HEK293 (cell line): ENCODE results near the gene SAE1.
A peak's percentile ranks its signal among the peaks of the same experiment; 100 is the strongest.

Source experiments
- BCL11A ChIP-seq: fragments of 450-650 bp; formaldehyde crosslinking; IDR thresholded peaks from 2 replicates; pipeline ENCODE4 v1.5.1; 2016; ENCODE audit warnings: low read depth, missing biosample characterization, missing genetic modification characterization
- BCL11B ChIP-seq: fragments of 450-650 bp; formaldehyde crosslinking; IDR thresholded peaks from 2 replicates; pipeline ENCODE4 v1.5.1; 2016; ENCODE audit warnings: low read depth, missing biosample characterization, missing genetic modification characterization
- GLIS2 ChIP-seq: fragments of 450-650 bp; formaldehyde crosslinking; IDR thresholded peaks from 2 replicates; pipeline ENCODE4 v1.5.1; 2016; ENCODE audit warnings: missing biosample characterization, missing genetic modification characterization
- IKZF3 ChIP-seq: fragments of 450-650 bp; IDR thresholded peaks from 2 replicates; pipeline ENCODE4 v1.5.0; 2018; ENCODE audit warnings: missing biosample characterization, mild to moderate bottlenecking, missing genetic modification characterization, moderate library complexity
- INSM2 ChIP-seq: fragments of 450-650 bp; formaldehyde crosslinking; IDR thresholded peaks from 2 replicates; pipeline ENCODE4 v1.5.1; 2016; ENCODE audit warnings: missing biosample characterization, missing genetic modification characterization
- KLF17 ChIP-seq: fragments of 450-650 bp; formaldehyde crosslinking; IDR thresholded peaks from 2 replicates; pipeline ENCODE4 v1.5.1; 2016; ENCODE audit warnings: missing biosample characterization, missing genetic modification characterization
- KLF7 ChIP-seq: fragments of 450-650 bp; formaldehyde crosslinking; IDR thresholded peaks from 2 replicates; pipeline ENCODE4 v1.5.1; 2016; ENCODE audit warnings: missing biosample characterization, missing genetic modification characterization, borderline replicate concordance
- KLF9 ChIP-seq: fragments of 450-650 bp; formaldehyde crosslinking; IDR thresholded peaks from 2 replicates; pipeline ENCODE4 v1.5.1; 2016; ENCODE audit warnings: missing biosample characterization, missing genetic modification characterization, low read depth
- MEIS1 ChIP-seq: sonication (generic); formaldehyde crosslinking; IDR thresholded peaks from 2 replicates; pipeline ENCODE4 v1.8.1; 2022; ENCODE audit warnings: missing genetic modification reagents, mild to moderate bottlenecking, borderline replicate concordance
- PRDM1 ChIP-seq: fragments of 450-650 bp; formaldehyde crosslinking; IDR thresholded peaks from 2 replicates; pipeline ENCODE4; 2016; ENCODE audit warnings: missing biosample characterization, missing genetic modification characterization
- PRDM4 ChIP-seq: fragments of 450-650 bp; formaldehyde crosslinking; IDR thresholded peaks from 2 replicates; pipeline ENCODE4 v1.5.1; 2017; ENCODE audit warnings: missing biosample characterization, missing genetic modification characterization
- SCRT1 ChIP-seq: fragments of 450-650 bp; formaldehyde crosslinking; IDR thresholded peaks from 2 replicates; pipeline ENCODE4 v1.5.1; 2016; ENCODE audit warnings: missing biosample characterization, missing genetic modification characterization, borderline replicate concordance
- SP7 ChIP-seq: fragments of 450-650 bp; formaldehyde crosslinking; IDR thresholded peaks from 2 replicates; pipeline ENCODE4 v1.5.1; 2016; ENCODE audit warnings: missing biosample characterization, missing genetic modification characterization
- ZBTB10 ChIP-seq: fragments of 450-650 bp; formaldehyde crosslinking; IDR thresholded peaks from 2 replicates; pipeline ENCODE4 v1.5.1; 2016; ENCODE audit warnings: missing biosample characterization, missing genetic modification characterization
- ZBTB26 ChIP-seq: fragments of 450-650 bp; formaldehyde crosslinking; optimal IDR thresholded peaks from 2 replicates; pipeline ENCODE3; 2016; ENCODE audit warnings: missing biosample characterization, mild to moderate bottlenecking, missing genetic modification characterization
- ZFP69B ChIP-seq: fragments of 450-650 bp; formaldehyde crosslinking; IDR thresholded peaks from 2 replicates; pipeline ENCODE4 v1.5.1; 2016; ENCODE audit warnings: missing biosample characterization, missing genetic modification characterization
- ZNF10 ChIP-seq: fragments of 450-650 bp; formaldehyde crosslinking; IDR thresholded peaks from 2 replicates; pipeline ENCODE4 v1.5.1; 2017; ENCODE audit warnings: missing biosample characterization, missing genetic modification characterization
- ZNF121 ChIP-seq: fragments of 450-650 bp; formaldehyde crosslinking; IDR thresholded peaks from 2 replicates; pipeline ENCODE4 v1.5.1; 2016; ENCODE audit warnings: missing biosample characterization, missing genetic modification characterization
- ZNF23 ChIP-seq: fragments of 450-650 bp; formaldehyde crosslinking; IDR thresholded peaks from 2 replicates; pipeline ENCODE4 v1.5.1; 2016; ENCODE audit warnings: missing biosample characterization, missing genetic modification characterization, borderline replicate concordance
- ZNF24 ChIP-seq: fragments of 450-650 bp; formaldehyde crosslinking; IDR thresholded peaks from 2 replicates; pipeline ENCODE4 v1.5.1; 2016; ENCODE audit warnings: missing biosample characterization, missing genetic modification characterization
- ZNF366 ChIP-seq: fragments of 450-650 bp; formaldehyde crosslinking; conservative IDR thresholded peaks from 2 replicates; pipeline ENCODE4 v1.5.1; 2016; ENCODE audit warnings: missing biosample characterization, missing genetic modification characterization
- ZNF394 ChIP-seq: fragments of 450-650 bp; formaldehyde crosslinking; IDR thresholded peaks from 2 replicates; pipeline ENCODE4 v1.5.1; 2016; ENCODE audit warnings: missing biosample characterization, missing genetic modification characterization, mild to moderate bottlenecking, moderate library complexity, borderline replicate concordance
- ZNF398 ChIP-seq: fragments of 450-650 bp; formaldehyde crosslinking; IDR thresholded peaks from 2 replicates; pipeline ENCODE4 v1.5.1; 2017; ENCODE audit warnings: missing biosample characterization, missing genetic modification characterization
- ZNF426 ChIP-seq: fragments of 450-650 bp; formaldehyde crosslinking; IDR thresholded peaks from 2 replicates; pipeline ENCODE4 v1.5.1; 2017; ENCODE audit warnings: missing biosample characterization, missing genetic modification characterization, mild to moderate bottlenecking, inconsistent platforms, moderate library complexity
- ZNF529 ChIP-seq: fragments of 450-650 bp; formaldehyde crosslinking; IDR thresholded peaks from 2 replicates; pipeline ENCODE4 v1.5.1; 2017; ENCODE audit warnings: missing genetic modification characterization, missing biosample characterization; ENCODE audit not compliant: insufficient replicate concordance
- ZNF677 ChIP-seq: fragments of 450-650 bp; IDR thresholded peaks from 2 replicates; pipeline ENCODE4 v1.5.0; 2018; ENCODE audit warnings: missing biosample characterization, mild to moderate bottlenecking, missing genetic modification characterization, moderate library complexity
- ZSCAN23 ChIP-seq: fragments of 450-650 bp; formaldehyde crosslinking; IDR thresholded peaks from 2 replicates; pipeline ENCODE4 v1.5.1; 2016; ENCODE audit warnings: missing biosample characterization, missing genetic modification characterization
- ZXDB ChIP-seq: fragments of 450-650 bp; formaldehyde crosslinking; IDR thresholded peaks from 2 replicates; pipeline ENCODE4 v1.5.1; 2016; ENCODE audit warnings: missing biosample characterization, missing genetic modification characterization

SAE1 gene

GRCh38 chr19:47227352-47228167 lies 96.9 kb downstream of the SAE1 start (continued):
- peak; percentile 96 for TF ChIP-seq ZBTB10 (tag by site-specific recombination)
- peak; percentile 88 for TF ChIP-seq KLF9 (tag by site-specific recombination)
- TF ChIP-seq ZNF394 (tag by site-specific recombination): peak; percentile 54; the same call in 1 of the 2 replicates
- peak; percentile 40; the same call in 1 of the 2 replicates for TF ChIP-seq ZNF10 (tag by site-specific recombination)
- peak; percentile 74 for TF ChIP-seq SP7 (tag by site-specific recombination)
- TF ChIP-seq ZSCAN23 (tag by site-specific recombination): no peak
- TF ChIP-seq ZBTB26 (tag by site-specific recombination): peak; percentile 54
- TF ChIP-seq ZNF23: no peak
- TF ChIP-seq BCL11B (tag by site-specific recombination): peak; percentile 80
- TF ChIP-seq ZFP69B (tag by site-specific recombination): peak; percentile 83
- TF ChIP-seq MEIS1 (CRISPR knock-in tag): no peak
- TF ChIP-seq GLIS2: peak; percentile 64
- peak; percentile 21; the same call in 1 of the 2 replicates for TF ChIP-seq ZNF366 (tag by site-specific recombination)
- TF ChIP-seq IKZF3: peak; percentile 85
- TF ChIP-seq ZNF24: peak; percentile 76; the same call in 1 of the 2 replicates
- TF ChIP-seq INSM2: 0 out of 2 replicates have a peak, but pooled peaks have one; percentile 32
- TF ChIP-seq KLF17 (tag by site-specific recombination): peak; percentile 63; the same call in 1 of the 2 replicates
- no peak for TF ChIP-seq ZNF426 (tag by site-specific recombination)
- peak; percentile 87 for TF ChIP-seq KLF7 (tag by site-specific recombination)
- 0 out of 2 replicates have a peak, but pooled peaks have one; percentile 8 for TF ChIP-seq SCRT1 (tag by site-specific recombination)
- peak; percentile 77 for TF ChIP-seq PRDM1 (tag by site-specific recombination)
- 0 out of 2 replicates have a peak, but pooled peaks have one; percentile 35 for TF ChIP-seq ZNF677 (tag by site-specific recombination)
- TF ChIP-seq ZNF121 (tag by site-specific recombination): peak; percentile 84
- peak; percentile 90 for TF ChIP-seq ZXDB (tag by site-specific recombination)
- TF ChIP-seq PRDM4 (tag by site-specific recombination): 0 out of 2 replicates have a peak, but pooled peaks have one; percentile 26
- TF ChIP-seq BCL11A (tag by site-specific recombination): peak; percentile 89
- TF ChIP-seq ZNF529: no peak
- peak; percentile 93 for TF ChIP-seq ZNF398
